Pons (tissue), 1 donor: Measurements from ENCODE around the gene TMEM63B.
"Not testable (repeated sequence)": the region's sequence is repeated elsewhere in the genome, so short reads cannot be mapped to it uniquely, and the experiment has no call there.

ENCODE experiments used
- DNase-seq: peaks from one replicate; pipeline ENCODE4 v3.0.0-alpha.2; 2016; ENCODE audit warnings: low spot score

TMEM63B gene

GRCh38 chr6:44194326-44194725 is 67.0 kb downstream of the TMEM63B start:
- no peak for DNase-seq

DNA sequence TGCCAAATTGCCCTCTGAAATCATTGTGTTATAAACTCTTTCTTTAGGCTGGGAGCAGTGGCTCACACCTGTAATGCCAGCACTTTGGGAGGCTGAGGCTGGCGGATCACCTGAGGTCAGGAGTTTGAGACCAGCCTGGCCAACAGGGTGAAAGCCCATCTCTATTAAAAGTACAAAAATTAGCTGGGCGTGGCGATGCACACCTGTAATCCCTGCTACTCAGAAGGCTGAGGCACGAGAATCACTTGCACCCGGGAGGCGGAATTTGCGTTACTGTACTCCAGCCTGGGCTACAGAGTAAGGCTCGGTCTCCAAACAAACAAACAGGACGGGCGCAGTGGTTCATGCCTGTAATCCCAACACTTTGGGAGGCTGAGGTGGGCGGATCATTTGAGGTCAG is 69.0 kb downstream of the TMEM63B start:
- DNase-seq, result not testable (repeated sequence)

DNA sequence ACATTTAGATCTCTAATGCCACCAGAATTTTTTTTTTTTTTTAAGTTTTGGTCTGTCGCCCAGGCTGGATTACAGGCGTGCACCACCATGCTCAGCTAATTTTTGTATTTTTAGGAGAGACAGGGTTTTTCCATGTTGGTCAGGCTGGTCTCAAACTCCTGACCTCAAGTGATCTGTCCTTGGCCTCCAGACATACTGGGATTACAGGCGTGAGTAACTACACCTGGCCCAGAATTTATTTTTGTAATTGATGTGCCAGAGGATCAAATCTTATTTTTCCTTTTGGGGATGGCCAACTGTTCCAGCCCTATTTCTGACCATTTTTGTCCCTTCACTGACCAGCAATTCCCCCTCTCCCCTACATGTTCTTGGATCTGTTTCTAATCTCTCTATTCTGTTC is 71.3 kb downstream of the TMEM63B start:
- DNase-seq, result no peak

GRCh38 chr6:44199883-44200282 is 72.5 kb downstream of the TMEM63B start:
- DNase-seq, result no peak

DNA sequence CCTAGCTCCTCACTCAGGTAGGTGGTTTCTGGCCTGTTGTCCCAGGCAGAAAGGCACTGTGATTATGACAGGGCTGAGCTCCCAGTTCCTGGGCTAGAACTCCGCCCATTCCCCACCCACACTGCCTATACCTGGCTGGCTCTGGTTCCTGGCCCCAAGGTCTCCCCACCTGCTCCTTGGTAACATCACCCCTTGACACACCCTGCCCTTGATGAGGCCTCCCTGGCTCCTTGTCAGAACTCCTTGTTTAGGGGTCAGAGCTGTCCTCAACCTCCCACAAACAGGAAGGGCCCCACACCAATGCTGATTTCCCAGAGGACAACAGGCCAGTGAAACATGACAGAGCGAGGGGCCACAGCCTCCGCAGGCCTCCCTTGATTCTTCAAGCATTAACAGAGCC is 73.8 kb downstream of the TMEM63B start:
- no peak for DNase-seq

DNA sequence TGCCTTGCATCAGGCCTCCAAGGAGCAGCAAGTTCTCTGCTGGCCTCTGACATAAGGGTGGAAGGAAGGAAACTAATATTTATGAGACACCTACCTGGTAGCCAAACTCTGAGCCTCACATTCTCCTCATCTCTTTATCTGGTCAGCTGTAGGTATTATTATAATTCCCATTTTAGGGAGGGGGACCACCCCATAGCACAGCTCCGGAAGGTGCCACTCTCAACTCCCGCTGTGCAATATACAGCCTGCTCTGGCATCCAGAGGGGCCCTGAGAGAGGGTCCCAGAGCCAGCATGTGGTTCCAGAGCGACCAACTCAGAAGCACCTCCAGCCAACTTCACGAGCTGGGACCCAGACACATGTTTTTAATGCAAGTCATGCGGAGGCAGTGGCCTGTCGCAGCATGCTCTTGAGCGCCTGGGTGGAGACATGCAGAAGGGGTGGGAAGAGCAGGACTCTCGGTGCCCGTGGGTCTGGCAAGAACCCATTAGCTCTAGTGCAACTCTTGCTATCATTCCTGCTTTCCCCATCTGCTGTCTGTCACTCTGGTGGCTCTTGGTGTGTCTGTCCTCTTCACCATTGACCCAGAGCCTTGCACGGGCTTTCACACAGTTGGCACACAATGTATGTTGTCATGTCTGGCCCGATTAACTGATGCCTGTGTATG is 74.4 kb downstream of the TMEM63B start:
- no peak for DNase-seq

DNA sequence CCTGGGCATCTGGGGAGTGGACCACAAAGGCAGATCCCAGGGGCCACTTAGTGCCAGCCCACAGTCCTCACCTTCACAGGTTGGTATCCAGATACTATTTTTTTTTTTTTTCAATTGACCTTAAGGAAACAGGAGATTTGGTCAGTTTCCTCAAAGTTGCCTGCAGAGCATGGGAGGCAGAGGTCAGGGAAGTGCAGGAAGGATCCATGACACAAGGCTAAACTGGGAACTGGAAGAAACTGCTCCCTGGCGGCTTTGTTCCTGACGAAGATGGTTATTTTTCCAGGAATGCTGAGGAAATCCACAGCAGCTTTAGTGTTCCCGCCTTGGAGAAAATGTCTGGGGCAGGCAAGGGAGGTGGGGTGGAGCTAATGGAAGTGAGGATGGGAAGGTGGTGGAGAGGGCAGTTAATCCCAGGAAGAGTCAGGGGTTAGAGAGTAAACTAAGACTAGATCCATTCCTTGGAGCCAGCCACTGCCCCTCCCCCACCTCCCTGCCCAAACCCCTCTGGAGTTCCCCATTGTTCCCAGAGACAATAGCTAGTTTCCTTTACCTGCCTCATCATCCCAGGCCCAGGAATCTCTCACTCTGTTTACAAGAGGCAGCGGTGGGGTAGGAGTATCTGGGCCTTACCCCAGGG is 75.1 kb downstream of the TMEM63B start:
- DNase-seq, result no peak

- DNase-seq, result no peak
Observed at GRCh38 chr6:44202972-44203750, 75.8 kb downstream of the TMEM63B start.

DNA sequence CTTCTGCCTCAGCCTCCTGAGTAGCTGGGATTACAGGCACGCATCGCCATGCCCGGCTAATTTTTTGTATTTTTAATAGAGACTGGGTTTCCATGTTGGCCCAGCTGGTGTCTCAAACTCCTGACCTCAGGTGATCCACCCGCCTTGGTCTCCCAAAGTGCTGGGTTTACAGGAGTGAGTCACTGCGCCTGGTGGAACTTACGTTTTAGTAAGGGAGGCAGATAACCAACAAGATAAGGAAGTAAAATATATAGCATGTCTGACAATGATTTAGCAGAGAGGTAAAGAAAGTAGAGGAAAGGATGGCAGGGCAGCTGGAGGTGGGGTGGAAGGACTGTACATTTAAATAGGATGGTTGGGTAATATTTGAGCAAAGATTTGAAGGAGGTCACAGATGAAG is 76.6 kb downstream of the TMEM63B start:
- no peak for DNase-seq
